ENCODE data around the gene KCNC1.

GRCh38 chr11:17722000-17722643 lies 12.5 kb upstream of the KCNC1 start:
- no peak for TF ChIP-seq CHD2 (IDR thresholded peaks at IDR 0.05; ENCODE audit: low read length, partially characterized antibody)
- TF ChIP-seq POLR2AphosphoS2 (conservative IDR thresholded peaks at IDR 0.05; ENCODE audit: low read length), result no peak
- TF ChIP-seq CTCF (IDR thresholded peaks at IDR 0.05), result peak; percentile 39; the same call in 2 of the 3 replicates
- TF ChIP-seq POLR2A (IDR thresholded peaks at IDR 0.05; ENCODE audit: low read length), result no peak
- TF ChIP-seq MAX (IDR thresholded peaks at IDR 0.05), result no peak
- TF ChIP-seq, protein P1, sequence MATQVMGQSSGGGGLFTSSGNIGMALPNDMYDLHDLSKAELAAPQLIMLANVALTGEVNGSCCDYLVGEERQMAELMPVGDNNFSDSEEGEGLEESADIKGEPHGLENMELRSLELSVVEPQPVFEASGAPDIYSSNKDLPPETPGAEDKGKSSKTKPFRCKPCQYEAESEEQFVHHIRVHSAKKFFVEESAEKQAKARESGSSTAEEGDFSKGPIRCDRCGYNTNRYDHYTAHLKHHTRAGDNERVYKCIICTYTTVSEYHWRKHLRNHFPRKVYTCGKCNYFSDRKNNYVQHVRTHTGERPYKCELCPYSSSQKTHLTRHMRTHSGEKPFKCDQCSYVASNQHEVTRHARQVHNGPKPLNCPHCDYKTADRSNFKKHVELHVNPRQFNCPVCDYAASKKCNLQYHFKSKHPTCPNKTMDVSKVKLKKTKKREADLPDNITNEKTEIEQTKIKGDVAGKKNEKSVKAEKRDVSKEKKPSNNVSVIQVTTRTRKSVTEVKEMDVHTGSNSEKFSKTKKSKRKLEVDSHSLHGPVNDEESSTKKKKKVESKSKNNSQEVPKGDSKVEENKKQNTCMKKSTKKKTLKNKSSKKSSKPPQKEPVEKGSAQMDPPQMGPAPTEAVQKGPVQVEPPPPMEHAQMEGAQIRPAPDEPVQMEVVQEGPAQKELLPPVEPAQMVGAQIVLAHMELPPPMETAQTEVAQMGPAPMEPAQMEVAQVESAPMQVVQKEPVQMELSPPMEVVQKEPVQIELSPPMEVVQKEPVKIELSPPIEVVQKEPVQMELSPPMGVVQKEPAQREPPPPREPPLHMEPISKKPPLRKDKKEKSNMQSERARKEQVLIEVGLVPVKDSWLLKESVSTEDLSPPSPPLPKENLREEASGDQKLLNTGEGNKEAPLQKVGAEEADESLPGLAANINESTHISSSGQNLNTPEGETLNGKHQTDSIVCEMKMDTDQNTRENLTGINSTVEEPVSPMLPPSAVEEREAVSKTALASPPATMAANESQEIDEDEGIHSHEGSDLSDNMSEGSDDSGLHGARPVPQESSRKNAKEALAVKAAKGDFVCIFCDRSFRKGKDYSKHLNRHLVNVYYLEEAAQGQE (IDR thresholded peaks at IDR 0.05), result no peak
- no peak for TF ChIP-seq EP300 (IDR thresholded peaks at IDR 0.05)
- TF ChIP-seq BCL3 (IDR thresholded peaks at IDR 0.05), result no peak
- TF ChIP-seq, protein P2, sequence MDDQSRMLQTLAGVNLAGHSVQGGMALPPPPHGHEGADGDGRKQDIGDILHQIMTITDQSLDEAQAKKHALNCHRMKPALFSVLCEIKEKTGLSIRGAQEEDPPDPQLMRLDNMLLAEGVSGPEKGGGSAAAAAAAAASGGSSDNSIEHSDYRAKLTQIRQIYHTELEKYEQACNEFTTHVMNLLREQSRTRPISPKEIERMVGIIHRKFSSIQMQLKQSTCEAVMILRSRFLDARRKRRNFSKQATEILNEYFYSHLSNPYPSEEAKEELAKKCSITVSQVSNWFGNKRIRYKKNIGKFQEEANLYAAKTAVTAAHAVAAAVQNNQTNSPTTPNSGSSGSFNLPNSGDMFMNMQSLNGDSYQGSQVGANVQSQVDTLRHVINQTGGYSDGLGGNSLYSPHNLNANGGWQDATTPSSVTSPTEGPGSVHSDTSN (IDR thresholded peaks at IDR 0.05), result no peak
- no peak for TF ChIP-seq RCOR1 (IDR thresholded peaks at IDR 0.05; ENCODE audit: low read depth, low read length)

All from A549 (cell line).